DOHH2 (cell line): ENCODE measurements around the gene GLP2R.

Experiments
- H3F3A ChIP-seq: fragments of 200-600 bp; sonication (generic), shearing (Covaris generic); 2 replicates; pipeline ENCODE4 v1.6.0; 2016; ENCODE audit warnings: antibody characterized with exemption, mild to moderate bottlenecking; ENCODE audit not compliant: control insufficient read depth, insufficient read depth
- H3K27ac ChIP-seq: fragments of 200-600 bp; sonication (generic); 2 replicates; pipeline ENCODE4 v1.5.1; 2014; ENCODE audit warnings: low read depth, mild to moderate bottlenecking, low read length, moderate library complexity
- H3K27me3 ChIP-seq: fragments of 200-600 bp; sonication (generic); 2 replicates; pipeline ENCODE4 v1.6.1; 2014; ENCODE audit warnings: mild to moderate bottlenecking, low read length, mixed read lengths; ENCODE audit not compliant: control insufficient read depth
- H3K36me3 ChIP-seq: fragments of 200-600 bp; sonication (generic); 2 replicates; pipeline ENCODE4 v1.6.1; 2014; ENCODE audit warnings: mild to moderate bottlenecking, low read length, moderate library complexity, mixed read lengths; ENCODE audit not compliant: control insufficient read depth
- H3K4me1 ChIP-seq: fragments of 200-600 bp; sonication (generic); 2 replicates; pipeline ENCODE4 v1.6.1; 2014; ENCODE audit warnings: mild to moderate bottlenecking, low read length, mixed read lengths; ENCODE audit not compliant: control insufficient read depth
- H3K4me2 ChIP-seq: fragments of 200-600 bp; sonication (generic); 2 replicates; pipeline ENCODE4 v1.6.0; 2014; ENCODE audit warnings: mild to moderate bottlenecking, low read length, moderate library complexity
- H3K4me3 ChIP-seq: fragments of 200-600 bp; sonication (generic); 2 replicates; pipeline ENCODE4 v1.5.1; 2014; ENCODE audit warnings: mild to moderate bottlenecking, low read length, mixed read lengths
- H3K79me2 ChIP-seq: fragments of 200-600 bp; sonication (generic); 2 replicates; pipeline ENCODE4 v1.6.1; 2014; ENCODE audit warnings: mild to moderate bottlenecking, low read length, mixed read lengths; ENCODE audit not compliant: control insufficient read depth
- H3K9me2 ChIP-seq: fragments of 200-600 bp; sonication (generic); replicated peaks from 2 replicates; pipeline ENCODE4 v1.6.1; 2014; ENCODE audit warnings: mild to moderate bottlenecking, low read length, mixed read lengths; ENCODE audit not compliant: control insufficient read depth
- H3K9me3 ChIP-seq: fragments of 200-600 bp; sonication (generic); 2 replicates; pipeline ENCODE4 v1.6.1; 2014; ENCODE audit warnings: antibody characterized with exemption, low read length, mixed read lengths; ENCODE audit not compliant: control insufficient read depth, insufficient read depth
- H4K20me1 ChIP-seq: fragments of 200-600 bp; sonication (generic); 2 replicates; pipeline ENCODE4 v1.6.0; 2014; ENCODE audit warnings: low read depth, mild to moderate bottlenecking, antibody characterized with exemption, low read length, moderate library complexity; ENCODE audit not compliant: control insufficient read depth, insufficient read depth
- EZH2phosphoT487 ChIP-seq: fragments of 200-600 bp; sonication (generic); IDR thresholded peaks from 2 replicates; pipeline ENCODE4 v1.6.1; 2017; ENCODE audit warnings: borderline replicate concordance, mild to moderate bottlenecking, antibody characterized with exemption, low read length, moderate library complexity, mixed read lengths
- TF ChIP-seq, protein P1 (sequence below): fragments of 200-600 bp; sonication (generic); IDR thresholded peaks from one replicate; pipeline ENCODE4 v1.5.1; 2014; ENCODE audit warnings: antibody characterized with exemption, mild to moderate bottlenecking, low read depth, low read length; ENCODE audit not compliant: poor library complexity, severe bottlenecking

GLP2R gene

DNA sequence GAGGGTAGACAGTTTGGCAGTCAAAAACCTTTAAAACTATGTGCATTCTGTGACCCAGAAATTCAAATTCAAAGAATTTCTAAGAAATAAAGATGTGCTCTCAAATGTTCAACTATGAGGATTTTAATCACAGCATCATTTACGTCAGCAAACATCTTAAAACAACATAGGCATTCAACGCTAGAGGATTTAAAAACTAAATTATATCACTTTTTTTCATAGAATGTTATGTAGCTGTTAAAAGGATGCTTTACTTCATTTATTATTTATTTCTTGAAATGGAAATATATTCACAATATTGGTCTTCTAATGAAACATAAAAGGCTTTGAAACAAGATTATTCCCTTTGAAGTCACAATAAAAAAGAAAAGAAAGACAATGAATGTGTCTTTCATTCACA lies 3.6 kb downstream of the GLP2R start:
- H3K4me1 ChIP-seq = no peaks in the 10 kb centered on the region
- no peaks in the 10 kb centered on the region for H3F3A ChIP-seq
- no peaks in the 10 kb centered on the region for H3K36me3 ChIP-seq
- H3K27ac ChIP-seq = no peak overlapping the region
- no peaks in the 10 kb centered on the region for H3K9me2 ChIP-seq
- no peak for TF ChIP-seq EZH2phosphoT487
- TF ChIP-seq, protein P1, sequence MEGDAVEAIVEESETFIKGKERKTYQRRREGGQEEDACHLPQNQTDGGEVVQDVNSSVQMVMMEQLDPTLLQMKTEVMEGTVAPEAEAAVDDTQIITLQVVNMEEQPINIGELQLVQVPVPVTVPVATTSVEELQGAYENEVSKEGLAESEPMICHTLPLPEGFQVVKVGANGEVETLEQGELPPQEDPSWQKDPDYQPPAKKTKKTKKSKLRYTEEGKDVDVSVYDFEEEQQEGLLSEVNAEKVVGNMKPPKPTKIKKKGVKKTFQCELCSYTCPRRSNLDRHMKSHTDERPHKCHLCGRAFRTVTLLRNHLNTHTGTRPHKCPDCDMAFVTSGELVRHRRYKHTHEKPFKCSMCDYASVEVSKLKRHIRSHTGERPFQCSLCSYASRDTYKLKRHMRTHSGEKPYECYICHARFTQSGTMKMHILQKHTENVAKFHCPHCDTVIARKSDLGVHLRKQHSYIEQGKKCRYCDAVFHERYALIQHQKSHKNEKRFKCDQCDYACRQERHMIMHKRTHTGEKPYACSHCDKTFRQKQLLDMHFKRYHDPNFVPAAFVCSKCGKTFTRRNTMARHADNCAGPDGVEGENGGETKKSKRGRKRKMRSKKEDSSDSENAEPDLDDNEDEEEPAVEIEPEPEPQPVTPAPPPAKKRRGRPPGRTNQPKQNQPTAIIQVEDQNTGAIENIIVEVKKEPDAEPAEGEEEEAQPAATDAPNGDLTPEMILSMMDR = no peak
- H3K27me3 ChIP-seq = no peaks in the 10 kb centered on the region
- no peaks in the 10 kb centered on the region for H3K9me3 ChIP-seq
- no peak overlapping the region for H3K4me3 ChIP-seq
- H3K79me2 ChIP-seq = no peaks in the 10 kb centered on the region
- H3K4me2 ChIP-seq = no peak overlapping the region
- no peaks in the 10 kb centered on the region for H4K20me1 ChIP-seq

- H3K9me3 ChIP-seq = no peaks in the 10 kb centered on the region
Measured at GRCh38 chr17:9830711-9831110, 5.0 kb downstream of the GLP2R start.

GRCh38 chr17:9833922-9834321 lies 8.2 kb downstream of the GLP2R start:
- Histone ChIP-seq H3K9me3 (no peaks in the 10 kb centered on the region), H3K79me2 (no peaks in the 10 kb centered on the region), H3K27ac (no peak overlapping the region), H3K4me3 (no peak overlapping the region), H3K27me3 (no peaks in the 10 kb centered on the region), H3K36me3 (no peaks in the 10 kb centered on the region), H3K4me2 (no peak overlapping the region), H4K20me1 (no peaks in the 10 kb centered on the region), H3F3A (no peaks in the 10 kb centered on the region), H3K4me1 (no peaks in the 10 kb centered on the region), H3K9me2 (no peaks in the 10 kb centered on the region)
- TF ChIP-seq EZH2phosphoT487 = no peak
- TF ChIP-seq, protein P1 = no peak

More at GRCh38 chr17:9830711-9831110, 5.0 kb downstream of the GLP2R start:
- no peaks in the 10 kb centered on the region for H3K9me2 ChIP-seq
- no peaks in the 10 kb centered on the region for H3F3A ChIP-seq
- no peak overlapping the region for H3K4me2 ChIP-seq
- no peak for TF ChIP-seq EZH2phosphoT487
- TF ChIP-seq, protein P1 = no peak
- no peak overlapping the region for H3K27ac ChIP-seq
- H3K79me2 ChIP-seq = no peaks in the 10 kb centered on the region
- no peak overlapping the region for H3K4me3 ChIP-seq
- H3K36me3 ChIP-seq = no peaks in the 10 kb centered on the region
- H3K4me1 ChIP-seq = no peaks in the 10 kb centered on the region
- no peaks in the 10 kb centered on the region for H4K20me1 ChIP-seq
- H3K27me3 ChIP-seq = no peaks in the 10 kb centered on the region
